Neural cell (in vitro differentiated cells): ENCODE results near the gene SPRR2D.

Source experiments
- CTCF ChIP-seq: fragments of 450-650 bp; IDR thresholded peaks from 2 replicates; pipeline ENCODE4 v1.5.1; 2014; ENCODE audit warnings: antibody characterized with exemption, mild to moderate bottlenecking, moderate library complexity; ENCODE audit not compliant: poor library complexity, severe bottlenecking
- MXI1 ChIP-seq: fragments of 450-650 bp; conservative IDR thresholded peaks from 2 replicates; pipeline ENCODE4 v1.6.1; 2014; ENCODE audit warnings: antibody characterized with exemption, mild to moderate bottlenecking; ENCODE audit not compliant: poor library complexity, severe bottlenecking
- POLR2AphosphoS5 ChIP-seq: IDR thresholded peaks from 2 replicates; pipeline ENCODE4 v1.6.1; 2012
- REST ChIP-seq: IDR thresholded peaks from 2 replicates; pipeline ENCODE4 v1.6.1; 2012; ENCODE audit warnings: borderline replicate concordance
- TAF1 ChIP-seq: IDR thresholded peaks from 2 replicates; pipeline ENCODE4 v1.6.1; 2012; ENCODE audit warnings: low read depth

GRCh38 chr1:153023109-153023508, 17.8 kb downstream of the SPRR2D start:
- TF ChIP-seq POLR2AphosphoS5, result no peak
- TF ChIP-seq MXI1, result no peak
- no peak for TF ChIP-seq REST
- TF ChIP-seq CTCF, result no peak
- TF ChIP-seq TAF1, result no peak
